AG04450 (cell line): ENCODE measurements around the gene RRAGB. TPM values are rescaled to one million over a fixed set of nuclear protein-coding genes. Genes with fewer than 3 reads are reported as not detected.

ENCODE experiments used
- CTCF ChIA-PET: fragments of 300-600, 350-600 bp; formaldehyde crosslinking; extraction: SDS; loops from one replicate; lab custom pipeline; 2022; ENCODE audit warnings: antibody characterized with exemption, inconsistent platforms; lab: Charles Lee
- POLR2A ChIA-PET: fragments of 350-600 bp; formaldehyde crosslinking; extraction: SDS; loops from one replicate; lab custom pipeline; 2021; ENCODE audit warnings: antibody characterized with exemption, inconsistent platforms; lab: Yijun Ruan, JAX
- DNase-seq: peaks from one replicate; pipeline ENCODE4 v3.0.0-alpha.2; 2011; ENCODE audit warnings: low read depth, low spot score
- H3K27ac ChIP-seq: one replicate; pipeline ENCODE4 v1.5.1; 2012; ENCODE audit warnings: low read depth, low read length, control low read depth
- H3K27me3 ChIP-seq: one replicate; pipeline ENCODE4 v1.6.0; 2012; ENCODE audit warnings: low read length; ENCODE audit not compliant: control insufficient read depth, insufficient read depth
- H3K4me3 ChIP-seq: 2 replicates; pipeline ENCODE4 v1.5.1; 2011; ENCODE audit warnings: mild to moderate bottlenecking, low read depth, low read length, control low read depth
- H3K9me3 ChIP-seq: 2 replicates; pipeline ENCODE4 v1.5.1; 2012; ENCODE audit warnings: low read length; ENCODE audit not compliant: control insufficient read depth, insufficient read depth
- CTCF ChIP-seq: IDR thresholded peaks from 2 replicates; pipeline ENCODE4 v1.5.1; 2011; ENCODE audit warnings: low read depth, low read length, control low read depth, inconsistent platforms
- polyA plus RNA-seq: library from polyadenylated mRNA; depleted of rRNA; stranded (reverse); fragments of >200 nt; gene quantifications from 2 replicates; pipeline ENCODE4 v1.2.3, GENCODE V29; 2011; rRNA removed

The RRAGB gene
- polyA plus RNA-seq, 1 experiment, result 43.9 TPM

GRCh38 chrX:55787727-55788126 lies 70.2 kb downstream of the RRAGB start:
- CTCF ChIA-PET, result no interaction called here
- Histone ChIP-seq H3K27ac (no peak overlapping the region), H3K4me3 (no peak overlapping the region), H3K27me3 (no peaks in the 10 kb centered on the region), H3K9me3 (no peaks in the 10 kb centered on the region)
- no peak for DNase-seq
- POLR2A ChIA-PET, result no interaction called here
- TF ChIP-seq CTCF, result no peak

GRCh38 chrX:55794405-55794804 lies 76.9 kb downstream of the RRAGB start:
- ChIA-PET CTCF (no interaction called here), POLR2A (interaction anchor here (0.7 kb wide), 1 partner anchor 114 kb away, joined by 4 read pairs; no protein-coding TSS in a partner anchor)
- Histone ChIP-seq H3K27me3 (no peaks in the 10 kb centered on the region), H3K4me3 (no peak overlapping the region), H3K27ac (no peak overlapping the region), H3K9me3 (no peaks in the 10 kb centered on the region)
- no peak for TF ChIP-seq CTCF
- DNase-seq, result no peak

- Histone ChIP-seq H3K27me3 (no peaks in the 10 kb centered on the region), H3K9me3 (no peaks in the 10 kb centered on the region), H3K4me3 (no peak overlapping the region), H3K27ac (no peak overlapping the region)
- no peak for DNase-seq
- ChIA-PET CTCF (no interaction called here), POLR2A (no interaction called here)
- TF ChIP-seq CTCF, result no peak
Observed at GRCh38 chrX:55796496-55796895, 78.9 kb downstream of the RRAGB start.

- CTCF ChIA-PET, result no interaction called here
- no peak for DNase-seq
- no peak overlapping the region for H3K27ac ChIP-seq
- H3K27me3 ChIP-seq, result no peaks in the 10 kb centered on the region
- POLR2A ChIA-PET, result no interaction called here
- H3K9me3 ChIP-seq, result no peaks in the 10 kb centered on the region
- no peak for TF ChIP-seq CTCF
- no peak overlapping the region for H3K4me3 ChIP-seq
Observed at GRCh38 chrX:55801811-55802210, 84.3 kb downstream of the RRAGB start.

Other genes with a start within 250 kb of the RRAGB start
- gene USP51, start 227.9 kb upstream of the RRAGB start, polyA plus RNA-seq, result 0.96 and 1.4 TPM in 2 replicates
- gene FOXR2, start 94.3 kb upstream of the RRAGB start, polyA plus RNA-seq, result not detected in 2 replicates